Measurements from ENCODE around the gene RSPRY1.
"Not testable (repeated sequence)": the region's sequence is repeated elsewhere in the genome, so short reads cannot be mapped to it uniquely, and the experiment has no call there.

Gene RSPRY1

DNA sequence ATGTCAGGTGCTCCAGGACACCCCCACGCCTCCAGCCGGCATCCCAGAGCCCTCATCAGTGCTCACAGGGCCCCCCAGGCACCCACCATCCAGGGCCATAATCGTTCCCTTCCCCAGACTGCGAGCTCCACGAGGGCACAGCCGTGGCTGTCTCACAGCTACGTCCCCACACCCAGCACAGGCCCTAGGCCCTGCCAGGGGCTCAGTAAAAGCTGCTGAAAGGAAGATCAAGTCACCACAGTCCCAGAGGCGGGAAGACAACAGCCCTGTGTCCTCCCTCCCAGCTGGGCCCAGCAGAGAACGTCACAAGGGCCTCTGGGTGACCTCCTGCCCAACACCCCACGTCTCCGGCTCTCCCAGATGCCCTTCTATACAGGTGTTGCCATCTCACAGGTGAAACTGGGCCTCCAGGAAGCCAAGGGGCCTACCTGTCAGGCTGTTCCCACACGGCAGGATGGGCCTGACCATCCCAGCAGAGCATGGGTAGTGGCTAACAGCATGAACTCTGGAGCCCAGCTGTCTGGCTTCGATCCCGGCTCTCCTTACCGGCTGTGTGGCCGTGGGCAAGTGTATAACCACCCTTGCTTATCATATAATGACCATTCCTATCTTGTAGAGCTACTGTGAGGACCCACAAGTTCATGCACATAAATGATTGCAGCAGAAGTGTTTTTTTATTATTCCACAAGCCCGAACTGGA, 76.9 kb downstream of the RSPRY1 start:
- no peak for DNase-seq (ENCODE audit: extremely low read depth, low read depth)
- TF ChIP-seq, protein P1, sequence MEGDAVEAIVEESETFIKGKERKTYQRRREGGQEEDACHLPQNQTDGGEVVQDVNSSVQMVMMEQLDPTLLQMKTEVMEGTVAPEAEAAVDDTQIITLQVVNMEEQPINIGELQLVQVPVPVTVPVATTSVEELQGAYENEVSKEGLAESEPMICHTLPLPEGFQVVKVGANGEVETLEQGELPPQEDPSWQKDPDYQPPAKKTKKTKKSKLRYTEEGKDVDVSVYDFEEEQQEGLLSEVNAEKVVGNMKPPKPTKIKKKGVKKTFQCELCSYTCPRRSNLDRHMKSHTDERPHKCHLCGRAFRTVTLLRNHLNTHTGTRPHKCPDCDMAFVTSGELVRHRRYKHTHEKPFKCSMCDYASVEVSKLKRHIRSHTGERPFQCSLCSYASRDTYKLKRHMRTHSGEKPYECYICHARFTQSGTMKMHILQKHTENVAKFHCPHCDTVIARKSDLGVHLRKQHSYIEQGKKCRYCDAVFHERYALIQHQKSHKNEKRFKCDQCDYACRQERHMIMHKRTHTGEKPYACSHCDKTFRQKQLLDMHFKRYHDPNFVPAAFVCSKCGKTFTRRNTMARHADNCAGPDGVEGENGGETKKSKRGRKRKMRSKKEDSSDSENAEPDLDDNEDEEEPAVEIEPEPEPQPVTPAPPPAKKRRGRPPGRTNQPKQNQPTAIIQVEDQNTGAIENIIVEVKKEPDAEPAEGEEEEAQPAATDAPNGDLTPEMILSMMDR (IDR thresholded peaks at IDR 0.05; ENCODE audit: low read depth, low read length), result no peak

DNA sequence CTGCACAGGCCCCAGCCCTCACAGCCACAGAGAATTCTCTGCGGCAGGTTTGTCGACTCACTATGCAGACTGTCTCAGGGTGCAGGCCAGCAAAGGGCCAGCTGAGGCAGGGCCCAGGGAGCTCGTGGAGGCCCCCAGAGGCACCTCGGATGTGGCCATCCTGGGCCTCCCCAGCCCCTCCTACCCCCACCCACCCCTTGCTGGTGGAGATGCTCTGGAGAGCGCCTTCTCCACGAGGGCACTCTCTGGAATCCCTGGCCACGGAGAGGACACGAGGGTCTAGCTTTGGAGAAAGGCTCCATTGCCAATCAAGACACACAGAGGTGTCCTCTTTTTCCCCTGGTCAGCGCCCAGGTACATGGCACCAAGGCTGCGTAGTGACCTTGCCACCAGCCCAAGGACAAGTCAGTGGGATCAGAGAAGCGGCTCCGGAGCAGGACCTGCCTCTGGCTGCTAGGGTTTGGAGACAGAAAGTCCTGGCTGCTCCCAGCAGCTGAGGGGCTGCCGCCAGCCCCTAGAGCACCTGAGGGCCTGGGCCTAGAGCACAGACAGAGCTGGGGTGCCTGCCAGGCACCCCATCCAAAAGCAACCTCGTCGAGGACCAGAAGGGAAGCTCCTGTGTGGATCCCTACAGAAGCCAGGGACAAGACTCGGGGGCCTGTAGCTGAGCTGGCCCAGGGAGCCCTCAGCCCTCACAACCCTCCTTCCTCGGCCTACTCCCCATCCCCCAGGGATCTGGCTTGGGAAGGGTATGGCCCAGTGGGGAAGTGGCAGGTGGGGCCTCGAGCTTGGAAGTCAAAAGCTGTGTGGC, 77.6 kb downstream of the RSPRY1 start:
- TF ChIP-seq, protein P1 (IDR thresholded peaks at IDR 0.05; ENCODE audit: low read depth, low read length), result no peak
- no peak for DNase-seq (ENCODE audit: extremely low read depth, low read depth)

DNA sequence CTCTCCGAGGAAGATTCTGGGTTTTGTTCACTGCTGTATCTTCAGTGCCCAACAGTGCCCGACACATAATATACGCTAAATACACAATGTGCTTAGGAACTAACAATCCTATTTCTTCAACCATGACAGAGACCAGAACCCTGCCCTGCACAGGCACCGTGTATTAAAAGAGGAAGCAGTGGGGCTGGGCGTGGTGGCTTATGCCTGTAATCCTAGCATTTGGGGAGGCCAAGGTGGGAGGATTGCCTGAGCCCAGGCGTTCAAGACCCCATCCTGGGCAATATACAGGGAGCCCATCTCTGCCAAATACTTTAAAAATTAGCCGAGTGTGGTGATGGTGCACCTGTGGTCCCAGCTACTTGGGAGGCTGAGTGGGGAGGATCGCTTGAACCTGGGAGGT, 78.3 kb downstream of the RSPRY1 start:
- TF ChIP-seq, protein P1 (IDR thresholded peaks at IDR 0.05; ENCODE audit: low read depth, low read length), result no peak
- no peak for DNase-seq (ENCODE audit: extremely low read depth, low read depth)

DNA sequence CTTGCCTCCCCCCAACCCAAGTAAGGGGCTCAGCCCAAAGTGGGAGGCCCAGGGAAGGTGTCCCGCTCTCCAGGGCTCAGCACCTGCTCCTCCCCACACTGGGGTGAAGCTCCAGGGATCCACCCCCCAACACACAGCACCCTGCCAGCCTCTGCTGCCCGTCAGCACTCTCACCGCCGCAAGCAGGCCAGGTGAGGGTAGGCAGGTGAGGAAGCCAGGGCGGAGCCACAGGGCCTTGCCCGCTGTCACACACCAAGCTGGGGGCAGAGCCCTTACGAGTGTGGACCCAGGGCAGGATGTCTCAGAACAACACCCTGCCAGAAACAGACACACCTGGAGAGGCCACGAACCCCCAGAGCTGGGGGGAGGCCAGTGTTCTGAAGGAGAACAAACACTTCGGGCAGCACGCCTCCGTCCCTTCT, 78.8 kb downstream of the RSPRY1 start:
- TF ChIP-seq, protein P1 (IDR thresholded peaks at IDR 0.05; ENCODE audit: low read depth, low read length), result no peak
- DNase-seq (ENCODE audit: extremely low read depth, low read depth), result no peak

DNA sequence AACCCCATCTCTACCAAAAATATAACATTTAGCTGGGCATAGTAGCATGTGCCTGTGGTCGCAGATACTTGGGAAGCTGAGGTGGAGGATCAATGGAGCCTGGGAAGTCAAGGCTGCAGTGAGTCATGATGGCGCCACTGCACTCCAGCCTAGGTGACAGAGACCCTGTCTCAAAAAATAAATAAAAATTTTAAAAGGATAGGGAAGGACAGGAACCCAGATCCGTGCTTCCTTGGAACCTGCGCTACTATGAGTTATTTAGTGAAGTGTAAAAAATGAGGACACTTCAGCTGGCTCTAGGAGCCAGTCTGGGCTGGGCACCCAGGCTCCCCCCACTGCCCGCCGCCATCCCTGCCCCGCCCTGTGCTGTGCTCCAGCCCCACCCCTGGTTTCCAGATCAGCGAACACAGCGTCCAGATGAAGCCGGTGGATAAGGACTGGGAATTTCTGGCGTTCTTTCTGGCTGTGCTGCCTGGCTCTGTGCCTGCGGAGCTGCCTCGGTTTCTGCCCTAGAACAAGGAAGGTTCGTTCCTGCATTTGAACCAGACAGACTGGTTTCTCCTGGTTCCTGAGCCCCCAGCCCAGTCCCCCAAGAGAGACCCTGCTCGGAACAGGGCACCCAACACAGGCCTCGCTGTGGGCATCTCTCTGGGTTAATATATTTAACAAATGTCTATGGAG, 79.9 kb downstream of the RSPRY1 start:
- DNase-seq (ENCODE audit: extremely low read depth, low read depth), result no peak
- TF ChIP-seq, protein P1 (IDR thresholded peaks at IDR 0.05; ENCODE audit: low read depth, low read length), result no peak

DNA sequence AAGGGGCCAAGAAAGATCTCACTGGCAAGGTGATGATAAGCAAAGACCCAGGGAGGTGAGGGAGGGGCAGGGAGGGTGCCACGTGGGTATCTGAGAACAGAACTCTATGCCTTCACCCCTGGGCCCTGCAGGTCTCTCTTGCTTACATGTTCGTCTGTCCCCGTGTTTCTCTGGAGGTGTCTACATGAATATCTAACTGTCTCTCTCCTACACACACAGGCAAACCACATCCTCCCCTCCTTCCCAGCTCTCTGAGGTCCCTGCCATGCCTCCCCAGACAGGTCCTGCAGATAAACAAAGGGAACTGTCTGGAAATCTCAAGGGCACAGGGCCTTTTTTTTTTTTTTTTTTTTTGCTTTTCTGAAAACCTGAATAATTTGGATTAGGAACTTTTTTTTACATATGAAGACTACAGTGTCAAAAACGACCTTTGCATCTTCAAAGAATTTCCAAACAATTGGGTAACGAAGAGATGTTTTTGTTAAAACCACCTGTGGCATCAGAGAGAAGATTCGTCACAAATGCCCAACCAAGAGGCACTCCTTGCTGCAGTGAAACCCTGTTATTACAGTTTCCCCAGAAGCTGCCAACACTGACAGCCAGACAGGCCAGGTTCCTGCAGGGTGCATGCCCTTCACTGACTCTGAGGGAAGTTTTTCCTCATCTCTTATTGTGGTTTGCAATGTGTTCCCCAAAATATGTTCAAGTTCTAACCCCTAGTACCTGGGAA, 80.6 kb downstream of the RSPRY1 start:
- DNase-seq (ENCODE audit: extremely low read depth, low read depth), result no peak
- TF ChIP-seq, protein P1 (IDR thresholded peaks at IDR 0.05; ENCODE audit: low read depth, low read length), result no peak

DNA sequence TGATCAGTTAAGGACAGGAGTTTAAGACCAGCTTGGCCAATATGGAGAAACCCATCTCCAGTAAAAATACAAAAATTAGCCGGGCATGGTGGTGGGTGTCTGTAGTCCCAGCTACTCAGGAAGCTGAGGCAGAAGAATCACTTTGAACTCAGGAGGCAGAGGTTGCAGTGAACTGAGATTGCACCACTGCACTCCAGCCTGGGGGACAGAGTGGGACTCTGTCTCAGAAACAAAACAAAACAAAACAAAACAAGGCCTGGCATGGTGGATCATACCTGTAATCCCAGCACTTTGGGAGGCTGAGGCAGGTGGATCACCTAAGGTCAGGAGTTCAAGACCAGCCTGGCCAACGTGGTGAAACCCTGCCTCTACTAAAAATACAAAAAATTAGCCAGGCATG, 81.2 kb downstream of the RSPRY1 start:
- not testable (repeated sequence) for DNase-seq (ENCODE audit: extremely low read depth, low read depth)
